ENCODE results near the gene CENPVL2.
"Not testable (repeated sequence)": the region's sequence is repeated elsewhere in the genome, so short reads cannot be mapped to it uniquely, and the experiment has no call there.

The CENPVL2 gene

GRCh38 chrX:51682720-51683062 lies at the start of gene CENPVL2:
Gene CENPVL2 (minus strand): TSS chrX:51682831. CDS start chrX:51682831, 0 bp downstream.
- not testable (repeated sequence) for DNase-seq

GRCh38 chrX:51728202-51728601 lies 45.6 kb upstream of the CENPVL2 start:
- no peak for DNase-seq

- not testable (repeated sequence) for DNase-seq
Measured at GRCh38 chrX:51712943-51713647, 30.5 kb upstream of the CENPVL2 start.

- DNase-seq, result not testable (repeated sequence)
Measured at GRCh38 chrX:51710277-51711164, 27.9 kb upstream of the CENPVL2 start, which contains the start of gene CENPVL1. Gene CENPVL1 (plus strand): TSS chrX:51710512. CDS start chrX:51710512, 0 bp downstream.

GRCh38 chrX:51697397-51697796 lies 14.8 kb upstream of the CENPVL2 start:
- no peak for DNase-seq

- DNase-seq, result no peak
Measured at GRCh38 chrX:51694254-51694653, 11.6 kb upstream of the CENPVL2 start.

- not testable (repeated sequence) for DNase-seq
Measured at GRCh38 chrX:51681808-51682719, 567 bp downstream of the CENPVL2 start.

- DNase-seq, result not testable (repeated sequence)
Measured at GRCh38 chrX:51679689-51680433, 2.8 kb downstream of the CENPVL2 start.

- no peak for DNase-seq
Measured at GRCh38 chrX:51665981-51666380, 16.6 kb downstream of the CENPVL2 start.

GRCh38 chrX:51643377-51643776 lies 39.3 kb downstream of the CENPVL2 start:
- DNase-seq, result no peak

- peak; percentile 81 for DNase-seq
Measured at GRCh38 chrX:51641421-51642021, 41.1 kb downstream of the CENPVL2 start.

GRCh38 chrX:51636511-51636910 lies 46.1 kb downstream of the CENPVL2 start:
- not testable (repeated sequence) for DNase-seq

Data from eye (tissue), 1 donor.